Measurements from ENCODE around the gene PSAP.

The PSAP gene

DNA sequence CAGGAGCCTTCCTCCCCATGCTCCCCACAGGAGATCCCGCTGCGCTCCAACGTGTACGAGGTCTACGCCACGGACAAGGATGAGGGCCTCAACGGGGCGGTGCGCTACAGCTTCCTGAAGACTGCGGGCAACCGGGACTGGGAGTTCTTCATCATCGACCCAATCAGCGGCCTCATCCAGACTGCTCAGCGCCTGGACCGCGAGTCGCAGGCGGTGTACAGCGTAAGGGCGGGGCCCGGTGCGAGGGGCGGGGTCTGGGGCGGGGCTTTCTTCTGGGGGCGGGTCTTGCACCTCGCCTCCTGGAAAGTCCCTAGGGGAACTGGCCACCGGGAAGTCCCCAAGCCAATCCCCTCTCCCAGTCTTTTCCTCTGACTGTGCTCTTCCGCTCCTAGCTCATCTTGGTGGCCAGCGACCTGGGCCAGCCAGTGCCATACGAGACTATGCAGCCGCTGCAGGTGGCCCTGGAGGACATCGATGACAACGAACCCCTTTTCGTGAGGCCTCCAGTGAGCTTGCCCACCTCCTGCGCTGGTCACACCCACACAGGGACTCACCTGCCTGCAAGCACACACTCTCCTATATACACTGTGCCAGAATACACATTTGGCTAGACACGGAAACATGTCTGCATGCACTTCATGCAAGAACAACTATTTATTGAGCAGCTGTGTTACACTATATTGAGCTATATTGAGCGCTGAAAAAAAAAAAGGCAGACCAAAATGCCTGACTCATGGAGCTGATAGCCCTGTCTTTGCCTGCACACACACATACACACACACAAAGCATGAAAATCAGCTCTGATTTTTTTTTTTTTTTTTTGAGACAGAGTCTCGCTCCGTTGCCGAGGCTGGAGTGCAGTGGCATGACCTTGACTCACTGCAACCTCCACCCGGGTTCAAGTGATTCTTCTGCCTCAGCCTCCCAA, 45.0 kb downstream of the PSAP start:
- no peak for DNase-seq

DNA sequence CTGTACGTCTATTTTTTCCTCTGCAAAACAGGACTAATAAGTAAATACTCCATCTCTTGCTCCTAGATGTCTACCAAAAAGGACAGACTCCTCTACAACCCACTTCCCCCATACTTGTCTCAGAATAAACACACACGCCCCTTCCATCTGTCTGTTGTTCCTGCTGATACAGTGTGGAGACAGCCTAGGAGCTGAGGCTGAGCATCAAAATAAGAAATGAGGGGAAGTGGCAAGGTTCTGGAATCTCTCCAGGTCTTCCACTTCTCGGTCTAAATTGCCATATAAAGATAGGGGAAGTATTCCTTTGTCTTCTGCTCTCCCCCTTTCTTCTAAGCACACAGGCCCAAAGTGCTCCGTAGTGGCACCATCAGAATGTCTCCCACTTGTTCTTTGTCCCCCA, 47.0 kb downstream of the PSAP start:
- no peak for DNase-seq

DNA sequence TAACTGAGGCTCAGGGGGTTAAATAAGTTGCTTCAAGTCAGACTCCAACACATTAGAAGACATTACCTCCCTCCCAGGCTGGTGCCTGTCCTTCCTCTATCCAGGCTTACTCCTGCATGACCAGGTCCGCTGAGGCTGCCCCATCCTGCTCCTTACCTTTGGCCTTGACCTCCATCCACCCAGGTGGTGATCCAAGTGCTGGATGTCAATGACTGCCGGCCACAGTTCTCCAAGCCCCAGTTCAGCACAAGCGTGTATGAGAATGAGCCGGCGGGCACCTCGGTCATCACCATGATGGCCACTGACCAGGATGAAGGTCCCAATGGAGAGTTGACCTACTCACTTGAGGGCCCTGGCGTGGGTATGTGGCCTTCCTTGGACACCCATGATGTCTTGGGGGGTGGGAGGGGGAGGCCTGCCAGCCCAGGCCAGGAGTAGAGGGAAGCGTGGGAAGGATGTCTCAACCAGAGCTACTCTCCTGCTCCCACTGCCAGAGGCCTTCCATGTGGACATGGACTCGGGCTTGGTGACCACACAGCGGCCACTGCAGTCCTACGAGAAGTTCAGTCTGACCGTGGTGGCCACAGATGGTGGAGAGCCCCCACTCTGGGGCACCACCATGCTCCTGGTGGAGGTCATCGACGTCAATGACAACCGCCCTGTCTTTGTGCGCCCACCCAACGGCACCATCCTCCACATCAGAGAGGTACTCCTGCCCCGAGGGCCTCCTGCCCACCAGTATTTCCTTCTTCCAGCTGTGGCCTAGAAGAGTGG, 48.1 kb downstream of the PSAP start:
- no peak for DNase-seq

DNA sequence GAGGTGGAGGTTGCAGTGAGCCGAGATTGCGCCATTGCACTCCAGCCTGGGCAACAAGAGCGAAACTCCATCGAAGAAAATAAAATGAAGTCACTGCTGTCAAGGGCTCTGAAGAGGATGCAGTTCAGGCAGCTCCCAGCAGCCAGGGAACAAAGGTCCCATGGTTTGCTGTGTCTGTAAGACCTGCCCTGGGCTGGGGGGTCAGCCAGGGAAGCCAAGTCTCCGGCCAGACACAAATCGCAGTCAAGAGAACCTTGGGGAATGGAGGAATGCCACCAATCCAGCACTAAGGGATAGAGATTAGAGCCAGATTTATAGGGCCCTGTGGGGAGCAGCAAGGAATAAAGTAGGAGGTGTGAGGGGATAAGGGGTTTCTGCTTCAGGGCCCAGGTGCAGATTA, 48.8 kb downstream of the PSAP start:
- no peak for DNase-seq

DNA sequence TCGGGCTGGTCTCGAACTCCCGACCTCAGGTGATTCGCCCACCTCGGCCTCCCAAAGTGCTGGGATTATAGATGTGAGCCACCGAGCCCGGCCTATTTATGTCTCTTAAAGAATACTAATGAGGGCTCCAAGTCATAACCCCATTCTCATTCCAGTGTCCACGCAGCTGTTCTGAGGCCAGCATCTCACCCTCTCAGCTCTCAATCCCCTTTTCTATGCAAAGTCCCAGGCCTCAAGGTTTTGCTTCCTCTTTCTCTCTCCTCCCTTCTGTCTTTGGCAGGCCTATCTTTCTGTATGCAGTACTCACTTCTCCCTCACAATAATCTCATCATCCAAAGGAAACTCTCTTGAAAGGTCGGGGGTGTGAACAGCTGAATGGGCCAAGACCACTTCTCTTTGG, 49.7 kb downstream of the PSAP start:
- no peak for DNase-seq

DNA sequence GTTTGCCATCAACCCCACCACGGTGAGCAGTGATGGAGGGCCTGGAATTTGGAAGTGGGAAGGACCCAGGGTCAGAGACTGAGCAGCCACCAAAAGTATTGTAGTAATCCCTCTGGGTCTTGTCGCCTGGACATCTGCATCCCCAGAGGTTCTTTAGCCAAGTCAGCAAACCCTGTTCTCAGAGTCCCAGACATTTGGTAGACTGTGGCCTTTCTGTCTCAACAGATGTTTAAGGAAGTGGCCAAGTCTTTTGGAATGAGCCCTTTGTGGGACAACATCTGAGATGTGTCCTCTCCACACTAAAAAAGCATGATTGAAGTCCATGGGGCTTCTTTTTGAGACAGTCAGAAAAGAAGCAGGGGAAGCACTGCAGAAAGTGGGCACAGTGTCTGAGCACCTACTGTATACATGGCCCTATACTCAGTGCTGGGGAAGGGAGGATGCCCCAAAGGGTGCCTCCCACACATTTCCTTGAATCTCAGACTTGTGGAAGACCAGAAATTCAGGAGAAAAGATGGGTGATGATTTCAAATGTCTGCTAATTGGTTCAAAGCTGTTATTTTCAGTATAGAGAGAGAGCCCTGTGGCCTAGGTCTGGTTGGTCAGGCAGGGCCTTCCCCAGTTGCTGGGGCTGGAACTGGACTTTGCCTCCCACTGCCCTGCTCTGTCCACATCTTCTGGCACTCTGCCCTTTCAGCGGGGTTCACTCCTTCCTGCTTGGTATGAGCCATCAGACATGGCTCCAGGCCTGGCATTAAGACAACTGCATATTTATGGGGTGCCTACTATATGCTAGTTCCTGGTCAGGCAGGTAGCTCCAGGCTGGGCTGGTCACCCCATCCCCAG, 51.2 kb downstream of the PSAP start:
- no peak for DNase-seq

DNA sequence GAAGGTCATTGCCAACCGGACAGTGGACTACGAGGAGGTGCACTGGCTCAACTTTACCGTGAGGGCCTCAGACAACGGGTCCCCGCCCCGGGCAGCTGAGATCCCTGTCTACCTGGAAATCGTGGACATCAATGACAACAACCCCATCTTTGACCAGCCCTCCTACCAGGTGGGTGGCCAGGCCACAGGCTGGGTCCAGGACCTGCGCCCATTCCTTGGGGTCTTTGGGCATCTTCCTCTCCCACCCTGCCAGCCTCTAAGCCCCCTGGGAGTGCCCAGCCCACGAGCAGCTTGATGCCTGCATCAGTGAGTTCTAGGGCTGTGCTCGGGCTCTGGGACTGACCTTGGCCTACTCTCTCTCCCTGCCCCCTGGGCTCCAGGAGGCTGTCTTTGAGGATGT, 51.9 kb downstream of the PSAP start:
- DNase-seq: no peak

GRCh38 chr10:71798308-71798624, 52.8 kb downstream of the PSAP start:
- no peak for DNase-seq

- no peak for DNase-seq
Measured at GRCh38 chr10:71797533-71798307, 53.3 kb downstream of the PSAP start.

DNA sequence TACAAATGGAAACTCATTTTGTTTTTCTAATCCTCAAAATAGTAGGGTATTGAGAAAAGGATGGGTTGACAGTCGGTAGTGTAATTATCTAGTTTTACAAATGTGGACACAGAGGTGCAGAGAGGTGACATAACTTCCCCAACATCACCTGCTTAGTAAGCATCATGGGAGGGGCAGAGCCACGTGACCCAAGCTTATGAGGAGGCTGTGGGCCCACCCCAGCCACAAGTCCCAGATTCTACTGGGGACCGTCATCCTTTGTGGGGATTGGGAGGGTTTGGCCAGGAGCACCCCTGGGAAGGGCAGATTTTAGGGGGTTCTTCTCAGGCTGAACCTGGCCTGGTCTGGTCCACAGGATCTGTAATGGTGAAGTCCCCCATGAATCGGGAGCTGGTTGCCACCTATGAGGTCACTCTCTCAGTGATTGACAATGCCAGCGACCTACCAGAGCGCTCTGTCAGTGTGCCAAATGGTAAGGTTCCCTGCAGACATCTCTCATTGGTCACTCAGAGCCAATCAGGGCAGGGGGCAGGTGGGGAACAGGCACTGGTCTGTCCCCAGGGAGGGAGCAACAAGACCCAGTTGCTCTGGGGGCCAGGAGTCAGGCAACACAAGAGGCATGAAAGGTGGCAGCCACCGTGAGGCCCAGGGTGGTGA, 54.2 kb downstream of the PSAP start:
- DNase-seq: no peak

DNA sequence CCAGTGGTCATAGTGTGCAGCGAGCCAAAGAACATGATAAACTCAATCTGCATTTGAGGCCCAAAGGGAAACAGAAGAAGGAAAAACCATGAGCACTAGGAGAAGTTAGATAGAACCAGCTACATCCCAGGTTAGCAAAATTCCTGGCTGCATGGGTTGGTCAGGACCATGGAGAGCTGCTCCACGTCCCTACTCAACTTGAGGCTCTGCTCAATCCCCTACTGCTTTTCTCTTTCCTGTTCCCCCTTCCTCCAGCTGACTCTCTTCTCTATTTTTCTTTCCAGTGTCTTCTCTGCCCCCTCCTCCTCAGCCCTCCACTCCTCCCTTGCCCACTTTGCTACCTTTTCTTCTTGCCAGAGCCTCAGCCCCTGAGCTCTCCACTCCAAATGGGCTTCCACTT, 55.8 kb downstream of the PSAP start:
- no peak for DNase-seq

- DNase-seq: no peak
Measured at GRCh38 chr10:71790749-71791440, 60.2 kb downstream of the PSAP start.

DNA sequence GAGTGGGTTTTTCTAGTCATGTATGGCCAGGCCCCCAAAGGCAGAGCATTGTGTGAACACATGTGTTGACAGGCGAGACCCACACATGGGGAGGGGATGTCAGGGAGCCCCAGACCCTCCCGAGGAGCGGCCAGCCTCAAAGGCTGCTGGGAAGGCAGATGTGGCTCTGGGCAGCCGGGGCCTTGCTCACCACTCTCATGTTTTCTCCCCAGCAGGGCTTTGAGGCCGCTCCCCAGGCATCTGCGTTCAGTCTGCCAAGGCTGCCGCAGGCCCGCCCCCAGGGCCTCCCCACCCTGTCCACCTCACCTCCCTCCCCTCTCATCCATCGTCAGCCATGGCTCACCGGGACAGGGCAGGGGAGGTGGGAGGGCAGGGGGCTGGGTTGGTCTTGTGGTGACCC, 61.2 kb downstream of the PSAP start:
- DNase-seq: no peak

GRCh38 chr10:71788954-71789353, 62.1 kb downstream of the PSAP start:
- DNase-seq: no peak

DNA sequence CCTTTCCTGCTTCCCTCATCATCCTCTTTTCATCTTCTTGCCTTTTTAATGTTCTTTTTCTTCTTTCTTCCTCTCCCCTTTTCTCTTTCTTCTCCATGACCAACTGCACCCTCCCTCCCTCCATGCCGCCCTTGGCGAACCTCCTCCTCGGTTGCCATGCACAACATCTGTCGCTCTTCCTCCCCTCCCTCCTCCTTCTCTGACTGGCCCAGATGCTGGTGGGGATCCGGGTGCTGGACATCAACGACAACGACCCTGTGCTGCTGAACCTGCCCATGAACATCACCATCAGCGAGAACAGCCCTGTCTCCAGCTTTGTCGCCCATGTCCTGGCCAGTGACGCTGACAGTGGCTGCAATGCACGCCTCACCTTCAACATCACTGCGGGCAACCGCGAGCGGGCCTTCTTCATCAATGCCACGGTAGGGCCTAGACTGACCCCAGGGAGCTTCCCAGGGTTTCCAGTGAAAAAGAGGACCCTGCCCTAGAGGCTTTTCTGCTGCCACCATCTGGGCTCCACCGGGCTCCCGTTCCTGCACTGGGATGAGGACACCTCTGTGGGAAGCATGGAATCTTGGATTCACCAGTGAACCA, 66.3 kb downstream of the PSAP start:
- DNase-seq: no peak

- DNase-seq: no peak
Measured at GRCh38 chr10:71783917-71784678, 67.0 kb downstream of the PSAP start.

- no peak for DNase-seq
Measured at GRCh38 chr10:71782917-71783490, 68.0 kb downstream of the PSAP start.

GRCh38 chr10:71782221-71782916, 68.7 kb downstream of the PSAP start:
- DNase-seq: no peak

- DNase-seq: no peak
Measured at GRCh38 chr10:71780719-71781118, 70.3 kb downstream of the PSAP start.

Measured in activated effector memory CD4-positive, alpha-beta T cell treated with anti-CD3 and anti-CD28 coated beads, Interleukin-2, amount 50 U/mL, for 16 hours (primary cell).